ENCODE data around the gene NR1H4. TPM values are rescaled to one million over a fixed set of nuclear protein-coding genes. Genes with fewer than 3 reads are reported as not detected.
A peak's percentile ranks its signal among the peaks of the same experiment; 100 is the strongest.

Gene NR1H4
- total and polyA plus RNA-seq, 2 of the 13 experiments (the other 11 are each of a cell fraction or from before 2014, with no cell fraction given), result 27.3 to 114 TPM

DNA sequence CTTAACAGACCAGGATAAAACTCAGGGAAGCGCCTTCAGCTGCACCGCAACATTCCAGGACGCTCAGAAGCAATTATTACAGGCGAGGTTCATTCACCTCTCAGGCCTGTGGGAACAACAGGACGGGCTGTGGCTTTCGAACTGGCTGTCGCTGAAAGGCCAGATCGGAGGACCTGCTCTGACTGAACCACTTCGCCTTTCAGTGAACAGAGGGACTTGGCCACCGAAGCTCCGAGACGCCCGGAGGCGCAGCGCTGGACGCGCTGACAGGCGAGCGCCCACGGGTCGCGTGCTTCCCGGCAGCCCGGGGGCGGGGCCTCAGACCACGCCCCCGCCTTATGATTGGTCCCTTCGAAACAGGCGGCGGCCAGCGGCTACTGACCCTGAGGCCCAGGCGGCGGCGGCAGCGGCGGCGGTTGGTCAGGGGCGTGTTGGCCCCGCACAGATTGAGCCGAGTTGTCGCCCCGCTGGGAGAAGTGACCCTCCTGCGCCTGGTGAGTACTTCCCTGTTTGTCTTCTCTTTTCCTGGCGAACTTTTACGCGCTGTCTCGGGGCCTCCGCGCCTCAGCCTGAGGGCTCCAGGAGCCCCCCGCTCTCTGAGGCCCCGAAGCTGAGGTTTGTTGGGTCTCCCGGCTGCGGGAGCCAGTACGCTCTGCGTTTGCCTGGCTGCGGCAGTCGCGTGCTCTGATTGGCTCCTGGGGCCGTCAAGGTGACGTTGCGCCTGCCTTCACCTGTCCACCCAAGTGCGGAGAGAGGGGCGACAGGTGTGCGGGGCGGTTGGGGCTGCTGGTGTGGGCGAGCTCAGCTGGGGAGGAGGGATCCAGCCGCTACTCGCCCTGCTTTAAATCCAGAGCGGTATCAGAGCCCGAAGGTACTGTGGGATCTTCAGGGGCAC lies 99.9 kb downstream of the NR1H4 start, which contains the start of gene GAS2L3 (continued):
- TF ChIP-seq POLR2G (IDR thresholded peaks at IDR 0.05; ENCODE audit: low read depth, low read length) (peak; percentile 80), ZNF629 (CRISPR knock-in tag; conservative IDR thresholded peaks at IDR 0.05) (no peak; the same call in 1 of the 2 replicates), ZNF333 (CRISPR knock-in tag; IDR thresholded peaks at IDR 0.05; ENCODE audit: borderline replicate concordance) (no peak), ZMYM2 (CRISPR knock-in tag; IDR thresholded peaks at IDR 0.05) (peak; percentile 59; the same call in 1 of the 2 replicates), PHF5A (CRISPR knock-in tag; IDR thresholded peaks at IDR 0.05; ENCODE audit: low read depth, unreplicated experiment) (no peak)
- TF ChIP-seq, protein P1, sequence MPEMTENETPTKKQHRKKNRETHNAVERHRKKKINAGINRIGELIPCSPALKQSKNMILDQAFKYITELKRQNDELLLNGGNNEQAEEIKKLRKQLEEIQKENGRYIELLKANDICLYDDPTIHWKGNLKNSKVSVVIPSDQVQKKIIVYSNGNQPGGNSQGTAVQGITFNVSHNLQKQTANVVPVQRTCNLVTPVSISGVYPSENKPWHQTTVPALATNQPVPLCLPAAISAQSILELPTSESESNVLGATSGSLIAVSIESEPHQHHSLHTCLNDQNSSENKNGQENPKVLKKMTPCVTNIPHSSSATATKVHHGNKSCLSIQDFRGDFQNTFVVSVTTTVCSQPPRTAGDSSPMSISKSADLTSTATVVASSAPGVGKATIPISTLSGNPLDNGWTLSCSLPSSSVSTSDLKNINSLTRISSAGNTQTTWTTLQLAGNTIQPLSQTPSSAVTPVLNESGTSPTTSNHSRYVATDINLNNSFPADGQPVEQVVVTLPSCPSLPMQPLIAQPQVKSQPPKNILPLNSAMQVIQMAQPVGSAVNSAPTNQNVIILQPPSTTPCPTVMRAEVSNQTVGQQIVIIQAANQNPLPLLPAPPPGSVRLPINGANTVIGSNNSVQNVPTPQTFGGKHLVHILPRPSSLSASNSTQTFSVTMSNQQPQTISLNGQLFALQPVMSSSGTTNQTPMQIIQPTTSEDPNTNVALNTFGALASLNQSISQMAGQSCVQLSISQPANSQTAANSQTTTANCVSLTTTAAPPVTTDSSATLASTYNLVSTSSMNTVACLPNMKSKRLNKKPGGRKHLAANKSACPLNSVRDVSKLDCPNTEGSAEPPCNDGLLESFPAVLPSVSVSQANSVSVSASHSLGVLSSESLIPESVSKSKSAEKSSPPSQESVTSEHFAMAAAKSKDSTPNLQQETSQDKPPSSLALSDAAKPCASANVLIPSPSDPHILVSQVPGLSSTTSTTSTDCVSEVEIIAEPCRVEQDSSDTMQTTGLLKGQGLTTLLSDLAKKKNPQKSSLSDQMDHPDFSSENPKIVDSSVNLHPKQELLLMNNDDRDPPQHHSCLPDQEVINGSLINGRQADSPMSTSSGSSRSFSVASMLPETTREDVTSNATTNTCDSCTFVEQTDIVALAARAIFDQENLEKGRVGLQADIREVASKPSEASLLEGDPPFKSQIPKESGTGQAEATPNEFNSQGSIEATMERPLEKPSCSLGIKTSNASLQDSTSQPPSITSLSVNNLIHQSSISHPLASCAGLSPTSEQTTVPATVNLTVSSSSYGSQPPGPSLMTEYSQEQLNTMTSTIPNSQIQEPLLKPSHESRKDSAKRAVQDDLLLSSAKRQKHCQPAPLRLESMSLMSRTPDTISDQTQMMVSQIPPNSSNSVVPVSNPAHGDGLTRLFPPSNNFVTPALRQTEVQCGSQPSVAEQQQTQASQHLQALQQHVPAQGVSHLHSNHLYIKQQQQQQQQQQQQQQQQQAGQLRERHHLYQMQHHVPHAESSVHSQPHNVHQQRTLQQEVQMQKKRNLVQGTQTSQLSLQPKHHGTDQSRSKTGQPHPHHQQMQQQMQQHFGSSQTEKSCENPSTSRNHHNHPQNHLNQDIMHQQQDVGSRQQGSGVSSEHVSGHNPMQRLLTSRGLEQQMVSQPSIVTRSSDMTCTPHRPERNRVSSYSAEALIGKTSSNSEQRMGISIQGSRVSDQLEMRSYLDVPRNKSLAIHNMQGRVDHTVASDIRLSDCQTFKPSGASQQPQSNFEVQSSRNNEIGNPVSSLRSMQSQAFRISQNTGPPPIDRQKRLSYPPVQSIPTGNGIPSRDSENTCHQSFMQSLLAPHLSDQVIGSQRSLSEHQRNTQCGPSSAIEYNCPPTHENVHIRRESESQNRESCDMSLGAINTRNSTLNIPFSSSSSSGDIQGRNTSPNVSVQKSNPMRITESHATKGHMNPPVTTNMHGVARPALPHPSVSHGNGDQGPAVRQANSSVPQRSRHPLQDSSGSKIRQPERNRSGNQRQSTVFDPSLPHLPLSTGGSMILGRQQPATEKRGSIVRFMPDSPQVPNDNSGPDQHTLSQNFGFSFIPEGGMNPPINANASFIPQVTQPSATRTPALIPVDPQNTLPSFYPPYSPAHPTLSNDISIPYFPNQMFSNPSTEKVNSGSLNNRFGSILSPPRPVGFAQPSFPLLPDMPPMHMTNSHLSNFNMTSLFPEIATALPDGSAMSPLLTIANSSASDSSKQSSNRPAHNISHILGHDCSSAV (CRISPR knock-in tag; IDR thresholded peaks at IDR 0.05; ENCODE audit: borderline replicate concordance), result peak; percentile 41; the same call in 1 of the 2 replicates
- TF ChIP-seq, protein P2, sequence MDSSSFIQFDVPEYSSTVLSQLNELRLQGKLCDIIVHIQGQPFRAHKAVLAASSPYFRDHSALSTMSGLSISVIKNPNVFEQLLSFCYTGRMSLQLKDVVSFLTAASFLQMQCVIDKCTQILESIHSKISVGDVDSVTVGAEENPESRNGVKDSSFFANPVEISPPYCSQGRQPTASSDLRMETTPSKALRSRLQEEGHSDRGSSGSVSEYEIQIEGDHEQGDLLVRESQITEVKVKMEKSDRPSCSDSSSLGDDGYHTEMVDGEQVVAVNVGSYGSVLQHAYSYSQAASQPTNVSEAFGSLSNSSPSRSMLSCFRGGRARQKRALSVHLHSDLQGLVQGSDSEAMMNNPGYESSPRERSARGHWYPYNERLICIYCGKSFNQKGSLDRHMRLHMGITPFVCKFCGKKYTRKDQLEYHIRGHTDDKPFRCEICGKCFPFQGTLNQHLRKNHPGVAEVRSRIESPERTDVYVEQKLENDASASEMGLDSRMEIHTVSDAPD (CRISPR knock-in tag; IDR thresholded peaks at IDR 0.05), result peak; percentile 75
- TF ChIP-seq, protein P3, sequence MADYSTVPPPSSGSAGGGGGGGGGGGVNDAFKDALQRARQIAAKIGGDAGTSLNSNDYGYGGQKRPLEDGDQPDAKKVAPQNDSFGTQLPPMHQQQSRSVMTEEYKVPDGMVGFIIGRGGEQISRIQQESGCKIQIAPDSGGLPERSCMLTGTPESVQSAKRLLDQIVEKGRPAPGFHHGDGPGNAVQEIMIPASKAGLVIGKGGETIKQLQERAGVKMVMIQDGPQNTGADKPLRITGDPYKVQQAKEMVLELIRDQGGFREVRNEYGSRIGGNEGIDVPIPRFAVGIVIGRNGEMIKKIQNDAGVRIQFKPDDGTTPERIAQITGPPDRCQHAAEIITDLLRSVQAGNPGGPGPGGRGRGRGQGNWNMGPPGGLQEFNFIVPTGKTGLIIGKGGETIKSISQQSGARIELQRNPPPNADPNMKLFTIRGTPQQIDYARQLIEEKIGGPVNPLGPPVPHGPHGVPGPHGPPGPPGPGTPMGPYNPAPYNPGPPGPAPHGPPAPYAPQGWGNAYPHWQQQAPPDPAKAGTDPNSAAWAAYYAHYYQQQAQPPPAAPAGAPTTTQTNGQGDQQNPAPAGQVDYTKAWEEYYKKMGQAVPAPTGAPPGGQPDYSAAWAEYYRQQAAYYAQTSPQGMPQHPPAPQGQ (CRISPR knock-in tag; IDR thresholded peaks at IDR 0.05; ENCODE audit: borderline replicate concordance), result no peak
- TF ChIP-seq, protein P4, sequence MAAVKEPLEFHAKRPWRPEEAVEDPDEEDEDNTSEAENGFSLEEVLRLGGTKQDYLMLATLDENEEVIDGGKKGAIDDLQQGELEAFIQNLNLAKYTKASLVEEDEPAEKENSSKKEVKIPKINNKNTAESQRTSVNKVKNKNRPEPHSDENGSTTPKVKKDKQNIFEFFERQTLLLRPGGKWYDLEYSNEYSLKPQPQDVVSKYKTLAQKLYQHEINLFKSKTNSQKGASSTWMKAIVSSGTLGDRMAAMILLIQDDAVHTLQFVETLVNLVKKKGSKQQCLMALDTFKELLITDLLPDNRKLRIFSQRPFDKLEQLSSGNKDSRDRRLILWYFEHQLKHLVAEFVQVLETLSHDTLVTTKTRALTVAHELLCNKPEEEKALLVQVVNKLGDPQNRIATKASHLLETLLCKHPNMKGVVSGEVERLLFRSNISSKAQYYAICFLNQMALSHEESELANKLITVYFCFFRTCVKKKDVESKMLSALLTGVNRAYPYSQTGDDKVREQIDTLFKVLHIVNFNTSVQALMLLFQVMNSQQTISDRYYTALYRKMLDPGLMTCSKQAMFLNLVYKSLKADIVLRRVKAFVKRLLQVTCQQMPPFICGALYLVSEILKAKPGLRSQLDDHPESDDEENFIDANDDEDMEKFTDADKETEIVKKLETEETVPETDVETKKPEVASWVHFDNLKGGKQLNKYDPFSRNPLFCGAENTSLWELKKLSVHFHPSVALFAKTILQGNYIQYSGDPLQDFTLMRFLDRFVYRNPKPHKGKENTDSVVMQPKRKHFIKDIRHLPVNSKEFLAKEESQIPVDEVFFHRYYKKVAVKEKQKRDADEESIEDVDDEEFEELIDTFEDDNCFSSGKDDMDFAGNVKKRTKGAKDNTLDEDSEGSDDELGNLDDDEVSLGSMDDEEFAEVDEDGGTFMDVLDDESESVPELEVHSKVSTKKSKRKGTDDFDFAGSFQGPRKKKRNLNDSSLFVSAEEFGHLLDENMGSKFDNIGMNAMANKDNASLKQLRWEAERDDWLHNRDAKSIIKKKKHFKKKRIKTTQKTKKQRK (IDR thresholded peaks at IDR 0.05; ENCODE audit: low read length), result no peak
- TF ChIP-seq, protein P5, sequence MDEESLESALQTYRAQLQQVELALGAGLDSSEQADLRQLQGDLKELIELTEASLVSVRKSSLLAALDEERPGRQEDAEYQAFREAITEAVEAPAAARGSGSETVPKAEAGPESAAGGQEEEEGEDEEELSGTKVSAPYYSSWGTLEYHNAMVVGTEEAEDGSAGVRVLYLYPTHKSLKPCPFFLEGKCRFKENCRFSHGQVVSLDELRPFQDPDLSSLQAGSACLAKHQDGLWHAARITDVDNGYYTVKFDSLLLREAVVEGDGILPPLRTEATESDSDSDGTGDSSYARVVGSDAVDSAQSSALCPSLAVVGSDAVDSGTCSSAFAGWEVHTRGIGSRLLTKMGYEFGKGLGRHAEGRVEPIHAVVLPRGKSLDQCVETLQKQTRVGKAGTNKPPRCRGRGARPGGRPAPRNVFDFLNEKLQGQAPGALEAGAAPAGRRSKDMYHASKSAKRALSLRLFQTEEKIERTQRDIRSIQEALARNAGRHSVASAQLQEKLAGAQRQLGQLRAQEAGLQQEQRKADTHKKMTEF (CRISPR knock-in tag; IDR thresholded peaks at IDR 0.05), result peak; percentile 91
